Keratinocyte (primary cell): Measurements from ENCODE around the gene OBI1. TPM values are rescaled to one million over a fixed set of nuclear protein-coding genes. Genes with fewer than 3 reads are reported as not detected.

Experiments
- DNase-seq: peaks from one replicate; pipeline ENCODE4 v3.0.0-alpha.2; 2011; ENCODE audit warnings: low read depth, missing footprints, low spot score
- FAIRE-seq: peaks from 2 replicates; lab custom pipeline; 2011; peaks lifted over from hg19 to GRCh38; lab: Jason Lieb, UNC
- H2AFZ ChIP-seq: 2 replicates; pipeline ENCODE4 v1.6.0; 2012; ENCODE audit warnings: low read length, control low read depth, inconsistent platforms; ENCODE audit not compliant: control insufficient read depth
- H3K27ac ChIP-seq: 2 replicates; pipeline ENCODE4 v1.5.1; 2011; ENCODE audit warnings: low read length; ENCODE audit not compliant: control insufficient read depth, insufficient read depth
- H3K27me3 ChIP-seq: 3 replicates; pipeline ENCODE4 v1.6.0; 2011; ENCODE audit warnings: low read length; ENCODE audit not compliant: control insufficient read depth, insufficient read depth; ENCODE audit errors: extremely low read depth
- H3K36me3 ChIP-seq, 2 experiments: 2 replicates in 1 of 2; 3 replicates in 1 of 2; pipeline ENCODE4 v1.5.1; 2011; ENCODE audit warnings: low read length in 2 of 2, mild to moderate bottlenecking in 1 of 2; ENCODE audit not compliant: control insufficient read depth in 2 of 2, insufficient read depth in 2 of 2; ENCODE audit errors: extremely low read depth in 1 of 2
- H3K4me1 ChIP-seq: 3 replicates; pipeline ENCODE4 v1.5.1; 2011; ENCODE audit warnings: low read length; ENCODE audit not compliant: control insufficient read depth, insufficient read depth; ENCODE audit errors: extremely low read depth
- H3K4me2 ChIP-seq: 3 replicates; pipeline ENCODE4 v1.6.0; 2011; ENCODE audit warnings: low read depth, low read length; ENCODE audit not compliant: control insufficient read depth, insufficient read depth; ENCODE audit errors: extremely low read depth
- H3K4me3 ChIP-seq, 3 experiments: fragments of 200-600 bp in 1 of 3; sonication (generic) in 1 of 3; 2 replicates in 2 of 3; 3 replicates in 1 of 3; pipeline ENCODE4 v1.5.1; 2011 to 2016; ENCODE audit warnings: low read length in 3 of 3, mild to moderate bottlenecking in 3 of 3, control low read depth in 2 of 3, inconsistent platforms in 1 of 3, low read depth in 1 of 3, mixed read lengths in 1 of 3, mixed run types in 1 of 3, moderate library complexity in 1 of 3; ENCODE audit not compliant: control insufficient read depth in 2 of 3, insufficient read depth in 2 of 3; ENCODE audit errors: extremely low read depth in 1 of 3
- H3K79me2 ChIP-seq: 2 replicates; pipeline ENCODE4 v1.6.0; 2012; ENCODE audit warnings: low read length; ENCODE audit not compliant: control insufficient read depth, insufficient read depth
- H3K9ac ChIP-seq: 3 replicates; pipeline ENCODE4 v1.6.0; 2011; ENCODE audit warnings: low read length; ENCODE audit not compliant: control insufficient read depth, insufficient read depth; ENCODE audit errors: extremely low read depth
- H3K9me1 ChIP-seq: 3 replicates; pipeline ENCODE4 v1.6.0; 2011; ENCODE audit warnings: low read length; ENCODE audit not compliant: control insufficient read depth, insufficient read depth; ENCODE audit errors: extremely low read depth
- H3K9me3 ChIP-seq: 2 replicates; pipeline ENCODE4 v1.5.1; 2012; ENCODE audit warnings: low read depth, low read length; ENCODE audit not compliant: control insufficient read depth
- H4K20me1 ChIP-seq: 3 replicates; pipeline ENCODE4 v1.6.0; 2011; ENCODE audit warnings: low read length; ENCODE audit not compliant: control insufficient read depth, insufficient read depth; ENCODE audit errors: extremely low read depth
- CTCF ChIP-seq, 3 experiments: IDR thresholded peaks in 1 of 3; conservative IDR thresholded peaks in 1 of 3; optimal IDR thresholded peaks in 1 of 3; 2 replicates in 2 of 3; 3 replicates in 1 of 3; pipeline versions ENCODE3 to v1.5.1; 2011; ENCODE audit warnings: low read length in 3 of 3, mild to moderate bottlenecking in 3 of 3, moderate library complexity in 2 of 3, control low read depth in 1 of 3, inconsistent platforms in 1 of 3; ENCODE audit not compliant: insufficient read depth in 2 of 3; ENCODE audit errors: extremely low read depth in 1 of 3
- EZH2 ChIP-seq: IDR thresholded peaks from one replicate; pipeline ENCODE4 v1.6.1; 2012; ENCODE audit warnings: inconsistent platforms, mild to moderate bottlenecking, low read length, moderate library complexity
- dilution Hi-C: fragments of 300-500 bp; cut with MboI; formaldehyde crosslinking; loops from one replicate; pipeline ENCODE4 v1.7.0; 2020; ENCODE audit warnings: low sequenced_read_pairs; ENCODE audit not compliant: extremely low pct_ligation_motif_present
- polyA plus RNA-seq, 5 experiments: library from polyadenylated mRNA; depleted of rRNA in 3 of 5; stranded (reverse) in 3 of 5; stranded (forward) in 1 of 5; unstranded in 1 of 5; fragments of >200 nt; gene quantifications; 1 replicate in 1 of 5; 2 replicates in 3 of 5; 3 replicates in 1 of 5; pipeline versions ENCODE4 v1.2.1 to v1.2.3, GENCODE V29; 2011 to 2012; ENCODE audit warnings: missing spikeins in 2 of 5, low read depth in 1 of 5, low replicate concordance in 1 of 5

OBI1 gene
- polyA plus RNA-seq, 1 donor (not counting 4 experiments of a cell fraction or from before 2014, with no cell fraction given) = 14.4 TPM

GRCh38 chr13:78592584-78592983, 66.4 kb downstream of the OBI1 start:
- DNase-seq (no peak), FAIRE-seq (no peak)
- H3K4me1 ChIP-seq = no peaks in the 10 kb centered on the region
- no peak overlapping the region for H3K9ac ChIP-seq
- no peak for TF ChIP-seq EZH2
- TF ChIP-seq CTCF (optimal IDR thresholded peaks at IDR 0.05 in 1 of 3, IDR thresholded peaks at IDR 0.05 in 1 of 3, conservative IDR thresholded peaks at IDR 0.05 in 1 of 3; ENCODE audit: extremely low read depth in 1 of 3, insufficient read depth in 2 of 3, low read length in 3 of 3) = no peak
- H3K27me3 ChIP-seq = peaks cover 63% of the 10 kb centered on the region
- no peak overlapping the region for H3K27ac ChIP-seq
- no peaks in the 10 kb centered on the region for H4K20me1 ChIP-seq
- H3K9me1 ChIP-seq = no peaks in the 10 kb centered on the region
- H3K36me3 ChIP-seq = no peaks in the 10 kb centered on the region
- dilution Hi-C loops = no loop called here
- no peak overlapping the region for H3K4me2 ChIP-seq
- H3K4me3 ChIP-seq = no peak overlapping the region
- H3K9me3 ChIP-seq = peaks cover 2% of the 10 kb centered on the region
- no peak overlapping the region for H2AFZ ChIP-seq
- H3K79me2 ChIP-seq = no peaks in the 10 kb centered on the region

GRCh38 chr13:78589206-78589605, 69.7 kb downstream of the OBI1 start:
- Histone ChIP-seq H3K4me2 (no peak overlapping the region), H3K4me3 (no peak overlapping the region), H3K9me1 (no peaks in the 10 kb centered on the region), H4K20me1 (no peaks in the 10 kb centered on the region), H3K79me2 (no peaks in the 10 kb centered on the region), H3K36me3 (no peaks in the 10 kb centered on the region), H3K9ac (no peak overlapping the region), H2AFZ (no peak overlapping the region), H3K27ac (no peak overlapping the region), H3K9me3 (no peaks in the 10 kb centered on the region), H3K4me1 (no peaks in the 10 kb centered on the region), H3K27me3 (peaks cover 47% of the 10 kb centered on the region)
- FAIRE-seq (no peak), DNase-seq (no peak)
- dilution Hi-C loops = no loop called here
- TF ChIP-seq CTCF (optimal IDR thresholded peaks at IDR 0.05 in 1 of 3, IDR thresholded peaks at IDR 0.05 in 1 of 3, conservative IDR thresholded peaks at IDR 0.05 in 1 of 3; ENCODE audit: extremely low read depth in 1 of 3, insufficient read depth in 2 of 3, low read length in 3 of 3) (no peak), EZH2 (no peak)
